OCI-LY3 (cell line): ENCODE results near the gene MAOA.

ENCODE experiments used
- CTCF ChIP-seq: fragments of 200-600, 300-600 bp; sonication (generic); IDR thresholded peaks from 2 replicates; pipeline ENCODE4 v1.5.1; 2014; ENCODE audit warnings: antibody characterized with exemption, low read length, low read depth
- EZH2phosphoT487 ChIP-seq: fragments of 200-600 bp; shearing (Covaris generic); IDR thresholded peaks from 2 replicates; pipeline ENCODE4 v1.6.1; 2018; ENCODE audit warnings: antibody characterized with exemption, mixed run types, low read depth

GRCh38 chrX:43615660-43616059, 40.4 kb upstream of the MAOA start:
- TF ChIP-seq CTCF = no peak
- TF ChIP-seq EZH2phosphoT487 = no peak
